Lower leg skin (tissue), 4 donors: ENCODE results near the gene SLC26A11. TPM values are rescaled to one million over a fixed set of nuclear protein-coding genes. Genes with fewer than 3 reads are reported as not detected.

Experiments used
- DNase-seq, 2 donors: peaks; one replicate each; pipeline ENCODE4 v3.0.0-alpha.2; 2019; ENCODE audit warnings: low spot score in 2 of 2
- H3K4me3 ChIP-seq: fragments of 200-600 bp; sonication (generic); 2 replicates; pipeline ENCODE4 v1.5.1; 2017; ENCODE audit warnings: mild to moderate bottlenecking, low read depth; ENCODE audit not compliant: poor library complexity, severe bottlenecking
- POLR2A ChIP-seq, 2 donors: fragments of 450-650 bp; IDR thresholded peaks; one replicate each; pipeline ENCODE4 v1.6.1; 2016 to 2017; ENCODE audit warnings: antibody characterized with exemption in 2 of 2, mild to moderate bottlenecking in 1 of 2, moderate library complexity in 1 of 2
- WGBS, 2 donors: methylation state at CpG; one replicate each; pipeline ENCODE4 v1.1.5; 2018; 5-methylcytosine and 5-hydroxymethylcytosine counted together
- intact Hi-C: fragments of 100-400 bp; cut with DNase I; formaldehyde crosslinking; loops from one replicate; pipeline ENCODE4 v1.15.0; 2023; ENCODE audit warnings: low total_unique reads
- total RNA-seq, 4 donors: library from RNA; depleted of rRNA; stranded (reverse); fragments of >200 nt; gene quantifications; one replicate each; pipeline ENCODE4 v1.1.0, GENCODE V29; 2016
- TF ChIP-seq, protein P1 (sequence below), 3 donors: fragments of 450-650 bp; IDR thresholded peaks; one replicate each; pipeline ENCODE4 v1.5.1; 2016; ENCODE audit warnings: antibody characterized with exemption in 3 of 3, mild to moderate bottlenecking in 3 of 3, moderate library complexity in 2 of 3

The SLC26A11 gene
- total RNA-seq, result 10 to 100 TPM; 20.1 to 28.1 (median 22.3) TPM

DNA sequence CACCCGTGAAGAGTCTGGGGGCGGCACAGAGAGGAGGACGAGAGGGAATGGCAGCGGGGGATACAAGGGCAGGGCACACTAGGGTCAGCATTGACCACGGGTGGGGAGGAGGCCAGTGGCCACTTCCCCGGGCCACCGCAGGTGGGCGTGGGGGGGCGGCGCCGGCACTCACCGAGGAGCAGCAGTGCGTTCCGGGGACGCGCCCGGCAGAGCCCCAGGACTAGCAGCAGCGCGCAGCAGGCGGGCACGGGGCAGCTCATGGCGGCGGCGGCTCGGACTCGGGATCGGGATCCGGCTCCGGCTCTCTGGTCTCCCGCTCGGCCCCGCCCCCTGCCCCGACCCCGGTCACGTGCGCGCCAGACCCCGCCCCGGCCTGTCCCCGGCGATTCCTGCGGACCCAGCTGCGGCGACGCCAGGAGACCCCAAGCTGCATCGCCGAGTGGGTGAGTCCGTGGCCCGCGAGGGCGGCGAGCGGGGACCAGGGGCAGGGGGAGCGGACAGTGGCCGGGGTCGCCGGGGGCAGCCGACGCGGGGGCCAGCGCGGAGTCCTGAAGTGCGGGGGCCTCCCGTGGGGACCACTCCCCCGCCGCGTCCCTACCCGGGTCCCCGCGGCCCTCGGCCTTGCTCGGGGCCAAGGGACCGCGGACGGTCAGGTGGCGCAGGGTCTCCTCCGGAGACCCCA lies at the start of gene SLC26A11, which contains the start of gene SGSH:
SLC26A11 (plus strand) TSS at position 374 of the 682 bp plus-strand sequence. CDS start 1,134 bp downstream, outside the sequence.
SGSH (minus strand) TSS at position 280 of the 682 bp plus-strand sequence; CDS start at position 260, 20 bp downstream.
- intact Hi-C loops, result loop anchor here (5.0 kb wide), 1 partner anchor 443 kb away; the partner anchor contains the start of gene CBX2
- peak within 1 kb of the TSS; percentile 79 for H3K4me3 ChIP-seq
- peak; percentile 72 to 97 for DNase-seq
- TF ChIP-seq, protein P1, sequence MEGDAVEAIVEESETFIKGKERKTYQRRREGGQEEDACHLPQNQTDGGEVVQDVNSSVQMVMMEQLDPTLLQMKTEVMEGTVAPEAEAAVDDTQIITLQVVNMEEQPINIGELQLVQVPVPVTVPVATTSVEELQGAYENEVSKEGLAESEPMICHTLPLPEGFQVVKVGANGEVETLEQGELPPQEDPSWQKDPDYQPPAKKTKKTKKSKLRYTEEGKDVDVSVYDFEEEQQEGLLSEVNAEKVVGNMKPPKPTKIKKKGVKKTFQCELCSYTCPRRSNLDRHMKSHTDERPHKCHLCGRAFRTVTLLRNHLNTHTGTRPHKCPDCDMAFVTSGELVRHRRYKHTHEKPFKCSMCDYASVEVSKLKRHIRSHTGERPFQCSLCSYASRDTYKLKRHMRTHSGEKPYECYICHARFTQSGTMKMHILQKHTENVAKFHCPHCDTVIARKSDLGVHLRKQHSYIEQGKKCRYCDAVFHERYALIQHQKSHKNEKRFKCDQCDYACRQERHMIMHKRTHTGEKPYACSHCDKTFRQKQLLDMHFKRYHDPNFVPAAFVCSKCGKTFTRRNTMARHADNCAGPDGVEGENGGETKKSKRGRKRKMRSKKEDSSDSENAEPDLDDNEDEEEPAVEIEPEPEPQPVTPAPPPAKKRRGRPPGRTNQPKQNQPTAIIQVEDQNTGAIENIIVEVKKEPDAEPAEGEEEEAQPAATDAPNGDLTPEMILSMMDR (IDR thresholded peaks at IDR 0.05), result no peak
- TF ChIP-seq POLR2A (IDR thresholded peaks at IDR 0.05), result no peak
- WGBS, 2 donors, result 1 to 2% methylated on average over 12 to 45 of the region's 77 CpGs

DNA sequence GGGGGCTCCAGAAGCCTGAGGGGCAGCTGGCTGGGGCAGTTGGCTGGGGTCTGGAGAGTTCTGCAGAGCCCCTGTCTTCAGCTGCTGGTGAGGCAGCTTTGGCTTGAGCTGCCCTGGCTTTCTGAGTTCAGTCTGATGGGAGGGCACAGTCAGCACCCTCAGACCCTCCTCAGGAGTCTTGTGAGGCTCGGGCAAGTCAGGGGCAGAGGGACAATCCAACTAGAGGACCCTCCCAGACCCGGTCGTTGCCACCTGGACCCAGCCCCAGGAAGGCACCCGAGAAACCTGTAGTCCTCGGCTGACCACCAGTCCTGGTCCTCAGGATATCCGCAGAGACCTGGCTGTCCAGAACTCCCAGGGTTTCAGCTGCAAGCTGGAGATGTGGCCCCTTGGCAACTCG lies 48.5 kb upstream of the SLC26A11 start:
- no peak for DNase-seq
- TF ChIP-seq, protein P1 (IDR thresholded peaks at IDR 0.05), result no peak
- 84 to 96% methylated on average over 6 to 7 of the region's 7 CpGs for WGBS, 2 donors
- intact Hi-C loops, result no loop called here
- no peak overlapping the region for H3K4me3 ChIP-seq

DNA sequence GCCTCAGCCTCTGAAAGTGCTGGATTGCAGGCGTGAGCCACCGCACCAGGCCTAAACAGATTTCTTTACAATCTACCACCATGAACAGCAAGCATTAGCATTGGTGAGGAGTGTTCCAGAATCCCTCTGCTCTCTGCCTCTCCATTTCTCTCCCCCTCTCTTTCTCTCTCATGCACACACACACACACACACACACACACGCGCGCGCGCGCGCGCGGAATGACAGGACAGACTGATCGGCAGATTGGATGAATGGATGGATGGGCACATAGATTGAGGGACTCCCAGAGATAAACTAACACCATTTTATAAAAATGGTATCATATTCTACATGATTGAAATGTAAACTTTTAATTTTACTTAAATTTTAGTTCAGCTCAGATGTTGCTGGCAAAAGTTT lies 47.1 kb upstream of the SLC26A11 start:
- intact Hi-C loops, result no loop called here
- 90 to 97% methylated on average over 12 of the region's 12 CpGs for WGBS, 2 donors
- no peak for DNase-seq
- TF ChIP-seq, protein P1 (IDR thresholded peaks at IDR 0.05), result no peak
- TF ChIP-seq POLR2A (IDR thresholded peaks at IDR 0.05), result no peak
- H3K4me3 ChIP-seq, result no peak overlapping the region

DNA sequence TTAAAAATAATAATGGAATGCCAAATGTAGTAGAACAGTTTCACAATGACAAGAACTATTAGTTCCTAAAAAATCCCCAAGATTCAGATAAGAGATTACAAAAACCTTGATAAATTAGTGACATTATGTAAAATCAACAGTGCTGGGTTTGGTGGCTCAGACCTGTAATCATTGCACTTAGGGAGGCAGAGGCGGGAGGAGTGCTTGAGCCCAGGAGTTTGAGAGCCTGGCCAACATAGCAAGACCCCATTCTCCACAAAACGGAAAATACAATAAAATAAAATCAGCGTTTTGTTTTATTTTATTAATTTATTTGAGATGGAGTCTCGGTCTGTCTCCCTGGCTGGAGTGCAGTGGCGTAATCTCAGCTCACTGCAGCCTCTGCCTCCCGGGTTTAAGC lies 46.3 kb upstream of the SLC26A11 start:
- no peak overlapping the region for H3K4me3 ChIP-seq
- intact Hi-C loops, result no loop called here
- no peak for DNase-seq
- TF ChIP-seq, protein P1 (IDR thresholded peaks at IDR 0.05), result no peak
- no peak for TF ChIP-seq POLR2A (IDR thresholded peaks at IDR 0.05)
- 92 to 95% methylated on average over 6 of the region's 6 CpGs for WGBS, 2 donors

DNA sequence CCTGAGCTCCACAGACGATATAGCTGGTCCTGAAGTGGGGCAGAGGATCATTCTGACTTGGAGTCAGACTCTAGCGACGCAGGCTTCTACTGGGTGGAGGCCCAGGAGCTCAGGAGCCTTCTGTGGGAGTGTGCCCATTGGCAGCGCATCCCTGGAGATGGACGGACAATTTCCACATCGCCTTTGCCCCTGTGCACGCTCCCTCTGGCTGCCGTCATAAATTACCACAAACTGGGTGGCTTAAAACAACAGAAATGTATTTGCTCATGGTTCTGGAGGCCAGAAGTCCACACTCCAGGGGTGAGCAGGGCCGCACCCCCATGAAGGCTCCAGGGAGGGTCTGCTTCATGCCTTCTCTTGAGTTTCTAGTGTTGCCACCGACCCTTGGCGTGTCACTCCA lies 43.5 kb upstream of the SLC26A11 start:
- 89 to 94% methylated on average over 11 of the region's 11 CpGs for WGBS, 2 donors
- no peak for TF ChIP-seq POLR2A (IDR thresholded peaks at IDR 0.05)
- TF ChIP-seq, protein P1 (IDR thresholded peaks at IDR 0.05), result no peak
- no peak for DNase-seq
- H3K4me3 ChIP-seq, result no peak overlapping the region
- intact Hi-C loops, result no loop called here
